ENCODE data around the gene DHX29. TPM values are rescaled to one million over a fixed set of nuclear protein-coding genes. Genes with fewer than 3 reads are reported as not detected.
"Not testable (repeated sequence)": the region's sequence is repeated elsewhere in the genome, so short reads cannot be mapped to it uniquely, and the experiment has no call there.

The DHX29 gene
- total and polyA plus RNA-seq, 4 donors = 9.9 to 27.0 (median 21.8) TPM

GRCh38 chr5:55320571-55320970 lies 13.1 kb upstream of the DHX29 start:
- Histone ChIP-seq H3K36me3 (ENCODE audit: control insufficient read depth in 1 of 2, insufficient read depth in 2 of 2, low read length in 1 of 2) (no peaks in the 10 kb centered on the region), H3K27ac (ENCODE audit: low read depth in 1 of 2, low read length in 2 of 2) (no peak overlapping the region), H3K27me3 (ENCODE audit: control insufficient read depth in 1 of 2, insufficient read depth in 2 of 2, low read length in 1 of 2) (no peaks in the 10 kb centered on the region), H3K4me1 (ENCODE audit: control insufficient read depth in 1 of 2, insufficient read depth in 2 of 2, low read length in 2 of 2) (no peaks in the 10 kb centered on the region), H3K4me3 (ENCODE audit: low read length in 2 of 2) (no peak overlapping the region), H3K9me3 (ENCODE audit: control insufficient read depth, low read length) (no peaks in the 10 kb centered on the region)
- ATAC-seq (ENCODE audit: low FRiP score) (peak; percentile 28), DNase-seq (no peak)
- 20 to 23% methylated on average over 4 of the region's 4 CpGs for WGBS, 2 donors
- intact Hi-C loops (cut with DNase I) = no loop called here

DNA sequence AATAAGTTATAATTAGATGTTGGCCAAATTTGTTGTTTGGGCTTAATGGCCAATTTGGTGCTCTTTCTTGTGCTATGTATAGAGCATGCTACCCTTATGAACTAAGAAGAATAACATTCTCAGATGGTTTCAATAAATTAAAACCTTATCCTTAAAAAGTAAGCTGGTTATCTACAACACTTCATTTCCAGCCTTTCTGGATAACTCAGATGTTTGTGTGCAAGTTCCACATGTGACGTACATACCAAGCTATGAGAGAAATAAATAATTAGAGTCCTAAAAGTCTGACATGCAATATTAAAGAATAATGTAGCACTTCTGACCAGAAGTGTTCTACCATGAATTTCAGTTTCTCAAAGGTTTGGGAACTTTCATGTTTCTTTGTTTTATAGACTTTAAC lies 12.0 kb upstream of the DHX29 start:
- WGBS, 2 donors = 15 to 18% methylated on average over 1 of the region's 1 CpG
- ATAC-seq (ENCODE audit: low FRiP score) (no peak), DNase-seq (no peak)
- intact Hi-C loops (cut with DNase I) = no loop called here
- Histone ChIP-seq H3K27ac (ENCODE audit: low read depth in 1 of 2, low read length in 2 of 2) (peak overlapping the region in 1 of 2 donors; percentile 28), H3K36me3 (ENCODE audit: control insufficient read depth in 1 of 2, insufficient read depth in 2 of 2, low read length in 1 of 2) (no peaks in the 10 kb centered on the region), H3K27me3 (ENCODE audit: control insufficient read depth in 1 of 2, insufficient read depth in 2 of 2, low read length in 1 of 2) (no peaks in the 10 kb centered on the region), H3K4me3 (ENCODE audit: low read length in 2 of 2) (no peak overlapping the region), H3K9me3 (ENCODE audit: control insufficient read depth, low read length) (no peaks in the 10 kb centered on the region), H3K4me1 (ENCODE audit: control insufficient read depth in 1 of 2, insufficient read depth in 2 of 2, low read length in 2 of 2) (no peaks in the 10 kb centered on the region)

DNA sequence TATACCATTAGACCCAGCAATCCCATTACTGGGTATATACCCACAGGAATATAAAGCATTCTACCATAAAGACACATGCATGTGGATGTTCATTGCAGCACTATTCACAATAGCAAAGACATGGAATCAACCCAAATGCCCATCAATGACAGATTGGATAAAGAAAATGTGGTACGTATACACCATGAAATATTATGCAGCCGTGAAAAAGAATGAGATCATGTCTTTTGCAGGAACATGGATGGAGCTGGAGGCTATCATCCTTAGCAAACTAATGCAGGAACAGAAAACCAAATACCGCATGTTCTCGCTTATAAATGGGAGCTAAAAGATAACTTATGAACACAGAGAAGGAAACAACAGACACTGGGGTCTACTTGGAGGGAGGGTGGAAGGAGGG lies 10.7 kb upstream of the DHX29 start:
- intact Hi-C loops (cut with DNase I); H3K27me3 ChIP-seq (ENCODE audit: control insufficient read depth in 1 of 2, insufficient read depth in 2 of 2, low read length in 1 of 2); H3K27ac ChIP-seq (ENCODE audit: low read depth in 1 of 2, low read length in 2 of 2); DNase-seq; H3K4me3 ChIP-seq (ENCODE audit: low read length in 2 of 2); H3K4me1 ChIP-seq (ENCODE audit: control insufficient read depth in 1 of 2, insufficient read depth in 2 of 2, low read length in 2 of 2); ATAC-seq (ENCODE audit: low FRiP score); H3K36me3 ChIP-seq (ENCODE audit: control insufficient read depth in 1 of 2, insufficient read depth in 2 of 2, low read length in 1 of 2); H3K9me3 ChIP-seq (ENCODE audit: control insufficient read depth, low read length): not testable (repeated sequence)
- 96 to 99% methylated on average over 4 of the region's 4 CpGs for WGBS, 2 donors

DNA sequence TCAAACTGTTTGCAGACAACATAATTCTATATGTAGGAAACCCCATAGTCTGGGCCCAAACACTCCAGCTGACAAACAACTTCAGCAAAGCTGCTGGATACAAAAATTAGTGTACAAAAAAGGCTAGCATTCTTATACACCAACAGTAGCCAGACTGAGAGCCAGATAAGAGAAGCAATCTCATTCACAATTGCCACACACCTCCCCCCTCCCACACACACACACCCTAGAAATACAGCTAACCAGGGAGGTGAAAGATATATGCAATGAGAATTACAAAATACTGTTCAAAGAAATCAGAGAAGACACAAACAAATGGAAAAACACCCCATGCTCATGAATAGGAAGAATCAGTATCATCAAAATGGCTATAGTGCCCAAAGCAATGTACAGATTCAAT lies 9.3 kb upstream of the DHX29 start:
- DNase-seq (no peak), ATAC-seq (ENCODE audit: low FRiP score) (no peak)
- Histone ChIP-seq H3K4me1 (ENCODE audit: control insufficient read depth in 1 of 2, insufficient read depth in 2 of 2, low read length in 2 of 2) (no peaks in the 10 kb centered on the region), H3K4me3 (ENCODE audit: low read length in 2 of 2) (no peak overlapping the region), H3K27ac (ENCODE audit: low read depth in 1 of 2, low read length in 2 of 2) (no peak overlapping the region), H3K36me3 (ENCODE audit: control insufficient read depth in 1 of 2, insufficient read depth in 2 of 2, low read length in 1 of 2) (no peaks in the 10 kb centered on the region), H3K9me3 (ENCODE audit: control insufficient read depth, low read length) (no peaks in the 10 kb centered on the region), H3K27me3 (ENCODE audit: control insufficient read depth in 1 of 2, insufficient read depth in 2 of 2, low read length in 1 of 2) (no peaks in the 10 kb centered on the region)
- intact Hi-C loops (cut with DNase I) = no loop called here

DNA sequence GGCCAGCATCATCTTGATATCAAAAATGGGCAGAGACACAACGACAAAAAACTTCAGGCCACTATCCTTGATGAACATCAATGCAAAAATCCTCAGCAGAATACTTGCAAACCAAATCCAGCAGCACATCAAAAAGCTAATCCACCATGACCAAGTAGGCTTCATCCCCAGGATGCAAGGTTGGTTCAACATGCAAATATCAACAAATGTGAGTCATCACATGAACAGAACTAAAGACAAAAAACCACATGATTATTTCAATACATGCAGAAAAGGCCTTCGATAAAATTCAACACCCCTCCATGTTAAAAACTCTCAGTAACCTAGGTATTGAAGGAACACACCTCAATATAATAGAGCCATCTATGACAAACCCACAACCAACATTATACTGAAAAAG lies 8.8 kb upstream of the DHX29 start:
- no peak overlapping the region for H3K27ac ChIP-seq (ENCODE audit: low read depth in 1 of 2, low read length in 2 of 2)
- no peaks in the 10 kb centered on the region for H3K9me3 ChIP-seq (ENCODE audit: control insufficient read depth, low read length)
- no peaks in the 10 kb centered on the region for H3K4me1 ChIP-seq (ENCODE audit: control insufficient read depth in 1 of 2, insufficient read depth in 2 of 2, low read length in 2 of 2)
- no peaks in the 10 kb centered on the region for H3K27me3 ChIP-seq (ENCODE audit: control insufficient read depth in 1 of 2, insufficient read depth in 2 of 2, low read length in 1 of 2)
- no peak overlapping the region for H3K4me3 ChIP-seq (ENCODE audit: low read length in 2 of 2)
- 97 to 98% methylated on average over 2 of the region's 2 CpGs for WGBS, 2 donors
- no peak for DNase-seq
- no peaks in the 10 kb centered on the region for H3K36me3 ChIP-seq (ENCODE audit: control insufficient read depth in 1 of 2, insufficient read depth in 2 of 2, low read length in 1 of 2)
- ATAC-seq (ENCODE audit: low FRiP score) = no peak
- intact Hi-C loops (cut with DNase I) = no loop called here

DNA sequence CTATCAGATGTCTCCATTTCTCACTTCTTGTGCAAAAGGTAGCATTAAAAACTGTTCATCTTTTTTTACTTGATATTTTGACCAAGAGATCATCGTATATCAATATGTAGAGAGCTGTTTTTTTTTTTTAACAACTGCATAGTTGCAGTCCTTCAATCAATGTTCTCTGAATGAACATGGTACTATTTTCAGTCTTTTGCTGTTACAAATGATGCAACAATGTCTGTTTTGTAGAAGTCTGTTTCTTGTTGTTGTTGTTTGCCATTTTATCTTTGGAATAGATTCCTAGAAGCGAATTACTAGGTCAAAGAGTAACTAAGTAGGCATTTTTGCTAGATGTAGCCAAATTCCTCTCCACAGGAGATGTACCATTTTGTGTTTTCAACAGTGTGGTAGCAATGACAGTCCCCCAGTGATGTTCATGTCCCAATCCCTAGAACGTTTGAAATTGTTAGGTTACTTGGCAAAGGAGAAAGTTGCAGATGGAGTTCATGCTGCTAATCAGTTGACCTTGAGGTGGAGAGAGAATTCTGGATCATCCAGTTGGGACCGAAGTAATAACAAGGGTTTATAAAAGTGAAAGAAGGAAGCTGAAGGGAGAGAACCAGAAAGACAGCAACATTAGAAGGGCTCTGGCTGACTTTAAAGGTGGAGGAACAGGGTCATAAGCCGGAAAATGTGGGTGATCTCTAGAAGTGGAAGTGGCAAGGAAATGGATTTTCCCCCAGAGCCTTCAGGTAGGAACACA lies 6.5 kb upstream of the DHX29 start:
- H3K4me3 ChIP-seq (ENCODE audit: low read length in 2 of 2) = no peak overlapping the region
- no peak overlapping the region for H3K27ac ChIP-seq (ENCODE audit: low read depth in 1 of 2, low read length in 2 of 2)
- intact Hi-C loops (cut with DNase I) = no loop called here
- no peaks in the 10 kb centered on the region for H3K4me1 ChIP-seq (ENCODE audit: control insufficient read depth in 1 of 2, insufficient read depth in 2 of 2, low read length in 2 of 2)
- H3K36me3 ChIP-seq (ENCODE audit: control insufficient read depth in 1 of 2, insufficient read depth in 2 of 2, low read length in 1 of 2) = no peaks in the 10 kb centered on the region
- ATAC-seq (ENCODE audit: low FRiP score) (no peak), DNase-seq (no peak)
- no peaks in the 10 kb centered on the region for H3K27me3 ChIP-seq (ENCODE audit: control insufficient read depth in 1 of 2, insufficient read depth in 2 of 2, low read length in 1 of 2)
- 76 to 85% methylated on average over 5 of the region's 5 CpGs for WGBS, 2 donors
- no peaks in the 10 kb centered on the region for H3K9me3 ChIP-seq (ENCODE audit: control insufficient read depth, low read length)

GRCh38 chr5:55308254-55308836 lies 851 bp upstream of the DHX29 start:
- H3K4me1 ChIP-seq (ENCODE audit: control insufficient read depth in 1 of 2, insufficient read depth in 2 of 2, low read length in 2 of 2) = peaks cover 0 to 6% of the 10 kb centered on the region in 2 donors

DNA sequence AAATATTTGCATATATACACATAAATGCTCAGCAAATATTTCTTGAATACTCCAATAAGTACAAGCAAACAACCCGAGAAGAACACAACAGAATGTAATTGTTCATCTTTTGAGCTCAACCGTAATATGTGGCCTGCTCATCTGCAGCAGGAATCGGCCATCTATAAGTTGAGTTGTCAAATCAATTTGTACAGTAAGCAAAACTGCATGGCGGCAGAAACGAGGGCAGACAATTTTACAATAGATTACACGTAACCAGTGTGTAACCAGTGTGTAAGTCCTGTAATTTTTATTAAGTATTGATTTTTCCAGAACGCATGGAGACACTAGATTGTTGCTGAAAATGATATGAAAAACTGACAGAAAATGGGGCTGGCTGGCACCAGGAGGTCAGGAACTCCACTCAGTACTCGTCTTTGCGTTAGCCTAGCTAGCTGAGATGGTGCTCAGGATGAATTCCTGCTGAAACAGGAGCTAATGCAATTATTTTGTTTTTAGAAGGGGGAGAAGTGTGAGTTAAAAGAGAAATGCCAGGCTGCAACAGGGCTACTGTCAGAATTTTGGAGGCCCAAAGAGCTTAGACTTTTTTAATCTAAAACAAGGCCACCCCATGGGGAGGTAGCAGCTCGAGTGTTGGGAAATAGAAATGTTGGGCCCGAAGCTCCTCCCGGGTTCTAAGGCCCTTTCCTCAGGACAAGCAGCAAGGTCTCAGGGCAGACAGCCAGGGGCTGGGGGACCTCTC lies 682 bp downstream of the DHX29 start:
- Histone ChIP-seq H3K27me3 (ENCODE audit: control insufficient read depth in 1 of 2, insufficient read depth in 2 of 2, low read length in 1 of 2) (no peaks in the 10 kb centered on the region), H3K4me3 (ENCODE audit: low read length in 2 of 2) (peak overlapping the region; percentile 62 to 82), H3K4me1 (ENCODE audit: control insufficient read depth in 1 of 2, insufficient read depth in 2 of 2, low read length in 2 of 2) (peaks cover 0 to 6% of the 10 kb centered on the region in 2 donors), H3K27ac (ENCODE audit: low read depth in 1 of 2, low read length in 2 of 2) (peak overlapping the region in 1 of 2 donors; percentile 83), H3K9me3 (ENCODE audit: control insufficient read depth, low read length) (no peaks in the 10 kb centered on the region), H3K36me3 (ENCODE audit: control insufficient read depth in 1 of 2, insufficient read depth in 2 of 2, low read length in 1 of 2) (peaks cover 0 to 2% of the 10 kb centered on the region in 2 donors)
- intact Hi-C loops (cut with DNase I) = no loop called here
- ATAC-seq (ENCODE audit: low FRiP score) = no peak
- no peak for DNase-seq
- 2 to 4% methylated on average over 12 of the region's 12 CpGs for WGBS, 2 donors

More at GRCh38 chr5:55308254-55308836, 851 bp upstream of the DHX29 start:
- no peaks in the 10 kb centered on the region for H3K36me3 ChIP-seq (ENCODE audit: control insufficient read depth in 1 of 2, insufficient read depth in 2 of 2, low read length in 1 of 2)
- ATAC-seq (ENCODE audit: low FRiP score) (peak; percentile 20), DNase-seq (no peak)
- WGBS, 2 donors = 0 to 1% methylated on average over 13 of the region's 13 CpGs
- H3K9me3 ChIP-seq (ENCODE audit: control insufficient read depth, low read length) = no peaks in the 10 kb centered on the region
- H3K27me3 ChIP-seq (ENCODE audit: control insufficient read depth in 1 of 2, insufficient read depth in 2 of 2, low read length in 1 of 2) = no peaks in the 10 kb centered on the region
- H3K4me3 ChIP-seq (ENCODE audit: low read length in 2 of 2) = peak overlapping the region; percentile 73 to 82
- peak overlapping the region in 1 of 2 donors; percentile 83 for H3K27ac ChIP-seq (ENCODE audit: low read depth in 1 of 2, low read length in 2 of 2)
- intact Hi-C loops (cut with DNase I) = no loop called here

Measured in aorta (tissue), 5 donors.